Calu3 (cell line): ENCODE measurements around the gene KCNRG. TPM values are rescaled to one million over a fixed set of nuclear protein-coding genes. Genes with fewer than 3 reads are reported as not detected.

Experiments
- BruUV-seq: library from RNA; stranded (reverse); fragments of 400-500 nt; replicated peaks from 2 replicates; lab custom pipeline; 2021; lab: Mats Ljungman, UMichigan
- CTCF ChIA-PET: fragments of 300-600 bp; sonication (Branson Sonifier 250); formaldehyde crosslinking; loops from one replicate; lab custom pipeline; 2022; ENCODE audit warnings: antibody characterized with exemption; lab: Charles Lee
- DNase-seq: peaks from one replicate; pipeline ENCODE4 v3.0.0; 2022
- H3K27ac Mint-ChIP-seq: one replicate; pipeline ENCODE4 v1.8.0; 2022; ENCODE audit warnings: mixed read lengths; ENCODE audit not compliant: unreplicated experiment
- H3K27me3 Mint-ChIP-seq: one replicate; pipeline ENCODE4 v1.8.0; 2022; ENCODE audit warnings: mixed read lengths; ENCODE audit not compliant: unreplicated experiment
- H3K36me3 Mint-ChIP-seq: one replicate; pipeline ENCODE4 v1.8.0; 2022; ENCODE audit warnings: mild to moderate bottlenecking, moderate library complexity, mixed read lengths; ENCODE audit not compliant: insufficient read depth, unreplicated experiment
- H3K4me1 Mint-ChIP-seq: one replicate; pipeline ENCODE4 v1.8.0; 2022; ENCODE audit warnings: mild to moderate bottlenecking, low read depth, mixed read lengths; ENCODE audit not compliant: unreplicated experiment
- H3K4me3 Mint-ChIP-seq: one replicate; pipeline ENCODE4 v1.8.0; 2022; ENCODE audit warnings: mild to moderate bottlenecking, low read depth, moderate library complexity, mixed read lengths; ENCODE audit not compliant: unreplicated experiment
- H3K9me3 Mint-ChIP-seq: one replicate; pipeline ENCODE4 v1.8.0; 2022; ENCODE audit warnings: low read depth, mixed read lengths; ENCODE audit not compliant: unreplicated experiment
- CTCF ChIP-seq: fragments of 200-600 bp; IDR thresholded peaks from one replicate; pipeline ENCODE4 v1.8.0; 2022; ENCODE audit warnings: antibody characterized with exemption; ENCODE audit not compliant: unreplicated experiment
- intact Hi-C: fragments of 100-400 bp; cut with micrococcal nuclease; formaldehyde crosslinking; loops from one replicate; pipeline ENCODE4 v1.10.0; 2022; ENCODE audit not compliant: unreplicated experiment
- microRNA-seq: library from miRNA; unstranded; fragments of <30 nt; microRNA quantifications from one replicate; pipeline ENCODE4 v1.2.0, GENCODE V29; 2022
- total RNA-seq: library from RNA; stranded (reverse); gene quantifications from 2 replicates; pipeline ENCODE4 v1.2.3, GENCODE V29; 2022

KCNRG gene
- total RNA-seq, 1 experiment from 2014 or later: not detected

- intact Hi-C loops: no loop called here
- Mint-ChIP-seq H3K27ac (no peak overlapping the region), H3K36me3 (peaks cover 5% of the 10 kb centered on the region), H3K4me1 (no peaks in the 10 kb centered on the region), H3K27me3 (no peaks in the 10 kb centered on the region), H3K4me3 (no peak overlapping the region), H3K9me3 (no peaks in the 10 kb centered on the region)
- no TSS peak for BruUV-seq
- TF ChIP-seq CTCF: no peak
- no peak for DNase-seq
- CTCF ChIA-PET: interaction anchor here (0.6 kb wide), 1 partner anchor 1089 kb away, joined by 3 read pairs; no protein-coding TSS in a partner anchor
These were observed 53.3 kb downstream of the KCNRG start for GRCh38 chr13:50068508-50068907.

- DNase-seq: no peak
- Mint-ChIP-seq H3K4me1 (no peaks in the 10 kb centered on the region), H3K27ac (no peak overlapping the region), H3K27me3 (no peaks in the 10 kb centered on the region), H3K4me3 (no peak overlapping the region), H3K9me3 (no peaks in the 10 kb centered on the region), H3K36me3 (peaks cover 5% of the 10 kb centered on the region)
- CTCF ChIA-PET: no interaction called here
- intact Hi-C loops: no loop called here
- BruUV-seq: no TSS peak
- no peak for TF ChIP-seq CTCF
These were observed 54.0 kb downstream of the KCNRG start for GRCh38 chr13:50069261-50069660.

- Mint-ChIP-seq H3K27me3 (no peaks in the 10 kb centered on the region), H3K27ac (no peak overlapping the region), H3K36me3 (peaks cover 5% of the 10 kb centered on the region), H3K4me1 (no peaks in the 10 kb centered on the region), H3K9me3 (no peaks in the 10 kb centered on the region), H3K4me3 (no peak overlapping the region)
- TF ChIP-seq CTCF: no peak
- intact Hi-C loops: no loop called here
- no TSS peak for BruUV-seq
- DNase-seq: no peak
- CTCF ChIA-PET: no interaction called here
These were observed 54.9 kb downstream of the KCNRG start for GRCh38 chr13:50070186-50070585.

Small RNAs within 50 kb of the gene (microRNA-seq; reads per million reads assigned to microRNA genes)
- gene MIR15A (1,552 reads per million, percentile 85 among the genes with 10 or more reads in this experiment), gene MIR16-1 (2,772 reads per million, percentile 88 among the genes with 10 or more reads in this experiment), gene MIR3613 (73.1 reads per million, percentile 60 among the genes with 10 or more reads in this experiment)

Other genes starting within 250 kb of the KCNRG start
- gene KPNA3, start 222.8 kb upstream of the KCNRG start, total RNA-seq: 19.3 and 23.1 TPM in 2 replicates
- gene SPRYD7, start 79.1 kb upstream of the KCNRG start, total RNA-seq: 5.3 and 5.6 TPM in 2 replicates
- 10.6 and 11.8 TPM in 2 replicates for gene TRIM13, start 18.4 kb upstream of the KCNRG start, total RNA-seq